ENCODE data around the gene MLIP.

Gene MLIP

GRCh38 chr6:54284161-54284860, 173.1 kb downstream of the MLIP start:
- DNase-seq (ENCODE audit: low read depth, low spot score): no peak

- DNase-seq (ENCODE audit: low read depth, low spot score): peak; percentile 6
Observed at GRCh38 chr6:54285595-54285994, 174.4 kb downstream of the MLIP start.

GRCh38 chr6:54286141-54286540, 174.9 kb downstream of the MLIP start:
- DNase-seq (ENCODE audit: low read depth, low spot score): peak; percentile 73

GRCh38 chr6:54288474-54288873, 177.2 kb downstream of the MLIP start:
- DNase-seq (ENCODE audit: low read depth, low spot score): no peak

GRCh38 chr6:54289426-54289825, 178.2 kb downstream of the MLIP start:
- no peak for DNase-seq (ENCODE audit: low read depth, low spot score)

- DNase-seq (ENCODE audit: low read depth, low spot score): peak; percentile 74
Observed at GRCh38 chr6:54291146-54291545, 179.9 kb downstream of the MLIP start.

- DNase-seq (ENCODE audit: low read depth, low spot score): peak; percentile 28
Observed at GRCh38 chr6:54291738-54292137, 180.5 kb downstream of the MLIP start.

GRCh38 chr6:54294965-54295532, 183.8 kb downstream of the MLIP start:
- no peak for DNase-seq (ENCODE audit: low read depth, low spot score)

- DNase-seq (ENCODE audit: low read depth, low spot score): no peak
Observed at GRCh38 chr6:54299542-54300269, 188.5 kb downstream of the MLIP start.

GRCh38 chr6:54301770-54302169, 190.5 kb downstream of the MLIP start:
- no peak for DNase-seq (ENCODE audit: low read depth, low spot score)

- DNase-seq (ENCODE audit: low read depth, low spot score): no peak
Observed at GRCh38 chr6:54307439-54307910, 196.2 kb downstream of the MLIP start.

GRCh38 chr6:54308289-54308985, 197.2 kb downstream of the MLIP start, which contains the start of gene TINAG:
Gene TINAG, plus strand, starts transcription at chr6:54308441. Its CDS starts 110 bp downstream, at chr6:54308551.
- no peak for DNase-seq (ENCODE audit: low read depth, low spot score)

- no peak for DNase-seq (ENCODE audit: low read depth, low spot score)
Observed at GRCh38 chr6:54308986-54309315, 197.7 kb downstream of the MLIP start.

- DNase-seq (ENCODE audit: low read depth, low spot score): no peak
Observed at GRCh38 chr6:54310377-54311152, 199.3 kb downstream of the MLIP start.

- no peak for DNase-seq (ENCODE audit: low read depth, low spot score)
Observed at GRCh38 chr6:54315656-54316055, 204.4 kb downstream of the MLIP start.
